ENCODE data around the gene PHF24.

DNA sequence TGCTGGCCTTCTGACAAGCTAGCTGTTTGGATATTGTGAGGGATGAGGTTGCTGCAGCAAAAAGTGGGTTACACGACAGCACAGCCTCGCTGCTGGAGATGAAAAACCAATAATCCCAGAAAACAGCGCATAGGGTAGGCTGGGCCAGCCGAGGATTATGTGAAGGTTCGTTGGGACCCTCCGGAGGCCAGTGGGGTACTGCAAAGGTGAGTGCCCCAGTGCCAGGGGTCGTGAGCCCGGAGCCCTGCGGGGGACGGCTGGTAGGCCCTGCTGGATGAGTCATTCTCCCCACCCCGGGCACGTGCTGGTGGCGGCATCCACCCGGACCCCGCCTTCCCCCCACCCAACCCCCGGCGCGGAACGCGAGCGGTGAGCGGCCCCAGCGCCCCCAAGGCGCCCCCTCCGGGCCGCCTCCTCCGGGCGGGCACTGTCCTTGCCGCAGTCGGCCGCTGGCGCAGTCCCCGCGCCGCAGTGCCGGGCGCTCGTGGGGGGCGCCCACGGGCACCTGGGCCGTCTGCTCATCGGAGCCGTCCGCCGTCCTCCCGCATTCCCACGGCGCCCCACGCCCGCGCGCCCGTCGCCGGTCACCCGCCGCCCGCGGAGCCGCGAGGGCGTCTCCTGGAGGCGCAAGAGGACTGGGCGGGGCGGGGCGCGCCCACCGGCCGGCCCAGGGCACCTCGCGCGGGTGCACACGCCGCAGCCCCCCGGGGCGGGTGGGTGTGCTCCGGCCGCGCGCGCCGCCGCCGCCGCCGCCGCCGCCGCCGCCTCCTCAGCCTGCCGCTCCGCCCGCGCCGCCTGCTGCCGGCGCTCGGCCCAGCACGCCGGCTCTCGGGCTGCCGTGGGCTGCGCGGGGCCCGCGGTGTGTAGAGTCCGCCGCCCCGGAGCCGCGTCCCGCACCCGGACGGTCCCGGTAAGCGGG is at the start of gene PHF24:
- TF ChIP-seq ELF4 (IDR thresholded peaks at IDR 0.05): no peak
- no peak for TF ChIP-seq L3MBTL2 (conservative IDR thresholded peaks at IDR 0.05)
- TF ChIP-seq SP1 (IDR thresholded peaks at IDR 0.05): no peak
- TF ChIP-seq SUZ12 (IDR thresholded peaks at IDR 0.05): no peak
- TF ChIP-seq FOXK2 (IDR thresholded peaks at IDR 0.05): no peak
- TF ChIP-seq, protein P1, sequence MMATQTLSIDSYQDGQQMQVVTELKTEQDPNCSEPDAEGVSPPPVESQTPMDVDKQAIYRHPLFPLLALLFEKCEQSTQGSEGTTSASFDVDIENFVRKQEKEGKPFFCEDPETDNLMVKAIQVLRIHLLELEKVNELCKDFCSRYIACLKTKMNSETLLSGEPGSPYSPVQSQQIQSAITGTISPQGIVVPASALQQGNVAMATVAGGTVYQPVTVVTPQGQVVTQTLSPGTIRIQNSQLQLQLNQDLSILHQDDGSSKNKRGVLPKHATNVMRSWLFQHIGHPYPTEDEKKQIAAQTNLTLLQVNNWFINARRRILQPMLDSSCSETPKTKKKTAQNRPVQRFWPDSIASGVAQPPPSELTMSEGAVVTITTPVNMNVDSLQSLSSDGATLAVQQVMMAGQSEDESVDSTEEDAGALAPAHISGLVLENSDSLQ (IDR thresholded peaks at IDR 0.05): no peak
- TF ChIP-seq CTBP1 (IDR thresholded peaks at IDR 0.05; ENCODE audit: borderline replicate concordance): no peak
- no peak for TF ChIP-seq ZNF384 (IDR thresholded peaks at IDR 0.05)
- no peak for TF ChIP-seq HDGF (IDR thresholded peaks at IDR 0.05; ENCODE audit: borderline replicate concordance)
- no peak for TF ChIP-seq BHLHE40 (IDR thresholded peaks at IDR 0.05; ENCODE audit: borderline replicate concordance)
- TF ChIP-seq TARDBP (IDR thresholded peaks at IDR 0.05): no peak
